ENCODE measurements around the gene ZNF22.

Gene ZNF22

GRCh38 chr10:44978213-44978569 is 22.5 kb upstream of the ZNF22 start:
- DNase-seq = no peak

- peak; percentile 97 for DNase-seq
Observed at GRCh38 chr10:44978570-44979280, 22.0 kb upstream of the ZNF22 start, which contains the start of gene DEPP1. Gene DEPP1, minus strand, starts transcription at chr10:44978809. Its CDS starts 779 bp downstream, at chr10:44978030.

- DNase-seq = no peak
Observed at GRCh38 chr10:44979281-44980191, 21.2 kb upstream of the ZNF22 start.

- peak; percentile 57 for DNase-seq
Observed at GRCh38 chr10:44980309-44981171, 20.2 kb upstream of the ZNF22 start.

GRCh38 chr10:44981172-44982113 is 19.3 kb upstream of the ZNF22 start:
- peak; percentile 70 for DNase-seq

- DNase-seq = peak; percentile 8
Observed at GRCh38 chr10:44982114-44982460, 18.6 kb upstream of the ZNF22 start.

- no peak for DNase-seq
Observed at GRCh38 chr10:44982496-44982895, 18.2 kb upstream of the ZNF22 start.

- DNase-seq = no peak
Observed at GRCh38 chr10:44983066-44983894, 17.4 kb upstream of the ZNF22 start.

GRCh38 chr10:44983895-44984278 is 16.8 kb upstream of the ZNF22 start:
- DNase-seq = no peak

GRCh38 chr10:44984671-44985101 is 16.0 kb upstream of the ZNF22 start:
- DNase-seq = no peak

GRCh38 chr10:44985175-44985681 is 15.5 kb upstream of the ZNF22 start:
- peak; percentile 19 for DNase-seq

- DNase-seq = no peak
Observed at GRCh38 chr10:44986179-44986578, 14.5 kb upstream of the ZNF22 start.

- no peak for DNase-seq
Observed at GRCh38 chr10:44986670-44987069, 14.1 kb upstream of the ZNF22 start.

GRCh38 chr10:44988957-44989585 is 11.7 kb upstream of the ZNF22 start:
- peak; percentile 95 for DNase-seq

- DNase-seq = no peak
Observed at GRCh38 chr10:44989597-44990301, 11.0 kb upstream of the ZNF22 start.

- DNase-seq = no peak
Observed at GRCh38 chr10:44990302-44990655, 10.4 kb upstream of the ZNF22 start.

- DNase-seq = no peak
Observed at GRCh38 chr10:44990965-44991364, 9.8 kb upstream of the ZNF22 start.

- DNase-seq = no peak
Observed at GRCh38 chr10:44991571-44991970, 9.2 kb upstream of the ZNF22 start.

- DNase-seq = no peak
Observed at GRCh38 chr10:44992070-44992731, 8.5 kb upstream of the ZNF22 start.

Measured in DMS53 (cell line).